AG20443 (cell line): ENCODE data around the gene TIMM13.

Source experiments
- DNase-seq: peaks from one replicate; pipeline ENCODE4 v3.0.0; 2012; ENCODE audit warnings: low spot score, mixed read lengths

The TIMM13 gene

DNA sequence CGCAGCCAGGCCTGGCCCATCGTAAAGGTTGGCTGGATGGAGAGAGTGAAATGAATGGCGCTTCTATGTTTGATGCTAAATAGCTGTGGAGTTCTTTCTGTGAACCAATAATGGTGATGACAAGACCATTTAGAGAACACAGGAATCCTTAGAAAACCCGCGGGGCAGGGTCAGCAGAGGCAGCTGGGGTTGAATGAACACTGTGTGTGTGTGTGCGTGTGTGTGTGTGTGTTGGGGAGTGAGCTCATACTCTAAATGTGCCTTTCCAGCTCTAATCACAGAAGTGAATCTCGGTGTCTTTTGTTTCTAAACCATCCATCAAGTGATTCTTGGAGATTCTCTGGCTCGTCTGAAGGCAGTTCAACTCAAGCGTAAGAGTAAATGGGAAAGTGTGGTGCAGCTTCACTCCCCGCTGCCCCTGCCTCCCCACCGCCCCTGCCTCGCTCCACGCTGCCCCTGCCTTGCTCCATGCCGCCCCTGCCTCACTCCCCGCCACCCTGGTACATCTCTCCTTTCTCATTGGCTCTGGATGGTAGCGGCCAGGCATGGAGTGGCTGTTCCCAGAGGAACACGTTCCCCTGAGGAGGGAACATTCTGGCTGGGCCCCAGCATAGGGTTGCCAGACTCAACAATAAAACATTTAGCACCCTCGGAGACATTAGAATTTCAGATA is 46.1 kb downstream of the TIMM13 start:
- no peak for DNase-seq

DNA sequence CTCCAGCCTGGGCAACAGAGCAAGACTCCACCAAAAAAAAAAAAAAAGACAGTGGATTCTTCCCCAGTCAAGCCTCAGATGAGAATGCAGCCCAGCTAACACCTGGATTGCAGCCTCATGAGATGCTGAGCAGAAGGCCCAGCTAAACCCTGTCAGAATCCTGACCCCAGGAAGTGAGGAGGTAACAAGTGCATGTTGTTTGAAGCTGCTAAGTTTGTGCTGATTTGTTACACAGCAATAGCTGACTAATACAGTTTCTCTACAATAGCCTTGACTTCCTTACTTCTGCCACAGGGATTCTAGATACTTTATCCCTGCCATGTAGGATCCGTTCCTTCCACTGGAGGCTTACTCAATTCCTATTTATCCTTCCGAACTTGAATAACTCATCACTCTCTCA is 46.8 kb downstream of the TIMM13 start:
- no peak for DNase-seq

DNA sequence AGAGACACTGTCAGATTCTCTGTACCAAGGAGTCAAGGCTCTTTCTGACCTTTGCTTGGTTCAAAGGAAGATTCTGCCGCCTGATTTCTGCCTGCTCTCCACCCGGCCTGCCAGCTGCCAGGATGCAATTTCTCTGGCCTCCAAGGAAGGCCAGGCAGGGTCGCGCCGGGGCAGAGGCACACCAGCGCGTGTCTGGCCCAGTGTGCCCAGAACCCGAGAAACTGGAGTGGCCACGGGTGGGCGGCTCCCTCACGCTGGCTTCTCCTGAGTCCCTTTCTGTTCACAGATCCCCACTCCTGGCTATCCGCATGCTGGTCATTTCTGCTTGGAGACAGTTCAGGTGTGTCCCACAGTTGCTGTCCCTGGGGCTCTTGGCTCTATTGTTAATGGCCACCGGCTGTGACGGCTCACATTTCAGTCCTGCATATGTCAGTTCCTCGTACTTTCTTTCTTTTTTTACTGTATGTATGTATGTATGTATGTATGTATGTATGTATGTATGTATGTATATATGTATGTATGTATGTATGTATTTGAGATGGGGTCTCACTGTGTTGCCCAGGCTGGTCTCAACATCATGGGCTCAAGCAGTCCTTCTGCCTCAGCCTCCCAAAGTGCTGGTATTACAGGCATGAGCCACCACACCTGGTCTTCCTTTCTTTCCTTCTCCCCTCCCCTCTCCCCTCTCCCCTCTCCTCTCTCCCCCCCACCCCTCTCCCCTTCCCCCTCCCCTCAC is 50.4 kb downstream of the TIMM13 start:
- no peak for DNase-seq
